Kidney (tissue), 14 donors: ENCODE measurements around the gene HEMK1. TPM values are rescaled to one million over a fixed set of nuclear protein-coding genes. Genes with fewer than 3 reads are reported as not detected.

Source experiments
- DNase-seq, 5 donors: peaks; one replicate each; pipeline ENCODE4 v3.0.0-alpha.2; 2013 to 2020
- FAIRE-seq: peaks from 2 replicates; lab custom pipeline; 2012; peaks lifted over from hg19 to GRCh38; lab: Jason Lieb, UNC
- H3K27ac ChIP-seq, 2 donors: one replicate each; pipeline ENCODE4 v1.7.0; 2013; ENCODE audit warnings: low read depth in 2 of 2, low read length in 2 of 2, inconsistent platforms in 1 of 2
- H3K27me3 ChIP-seq: one replicate; pipeline ENCODE4 v1.7.1; 2013; ENCODE audit warnings: low read length, inconsistent platforms; ENCODE audit not compliant: control insufficient read depth, insufficient read depth
- H3K36me3 ChIP-seq, 3 donors: one replicate each; pipeline versions ENCODE4 v1.7.0 to v1.7.1; 2013; ENCODE audit warnings: low read length in 3 of 3, control low read depth in 1 of 3, inconsistent platforms in 1 of 3; ENCODE audit not compliant: insufficient read depth in 3 of 3, control insufficient read depth in 2 of 3
- H3K4me1 ChIP-seq, 3 donors: one replicate each; pipeline versions ENCODE4 v1.7.0 to v1.7.1; 2013; ENCODE audit warnings: low read length in 3 of 3, inconsistent platforms in 1 of 3, low read depth in 1 of 3; ENCODE audit not compliant: control insufficient read depth in 2 of 3, insufficient read depth in 2 of 3
- H3K4me3 ChIP-seq, 3 donors: one replicate each; pipeline versions ENCODE4 v1.7.0 to v1.8.1; 2013; ENCODE audit warnings: low read length in 3 of 3, control low read depth in 1 of 3, inconsistent platforms in 1 of 3
- H3K9ac ChIP-seq, 3 donors: one replicate each; pipeline versions ENCODE4 v1.7.0 to v1.7.1; 2013; ENCODE audit warnings: low read length in 3 of 3, control low read depth in 1 of 3, inconsistent platforms in 1 of 3
- H3K9me3 ChIP-seq, 3 donors: one replicate each; pipeline versions ENCODE4 v1.7.0 to v1.7.1; 2013; ENCODE audit warnings: low read length in 3 of 3, control low read depth in 1 of 3, inconsistent platforms in 1 of 3; ENCODE audit not compliant: control insufficient read depth in 2 of 3, insufficient read depth in 1 of 3
- CTCF ChIP-seq: IDR thresholded peaks from 3 replicates; pipeline ENCODE4 v1.5.1; 2012; ENCODE audit warnings: mild to moderate bottlenecking, moderate library complexity, borderline replicate concordance; ENCODE audit not compliant: insufficient read depth; ENCODE audit errors: extremely low read depth
- intact Hi-C: fragments of 100-400 bp; cut with DNase I; formaldehyde crosslinking; loops from one replicate; pipeline ENCODE4 v1.11.1; 2022
- polyA plus RNA-seq: library from polyadenylated mRNA; stranded (reverse); fragments of 350-450 nt; fragmentation: Illumina TruSeq; extraction: RNeasy Lipid Tissue Mini Kit (QIAGEN cat#74804); gene quantifications from one replicate; pipeline ENCODE4 v1.2.3, GENCODE V29; 2014; ENCODE audit warnings: low read depth, low replicate concordance; ENCODE audit not compliant: insufficient read depth
- total RNA-seq: library from RNA; stranded (reverse); fragmentation: NEBNext Ultra II Directional; extraction: Animal tissue kit (Norgen Biotek cat#: 25700); gene quantifications from one replicate; pipeline ENCODE4 v1.2.1, GENCODE V29; 2021
- donor health status: control.
- donor health status: control.
- donor health status: control.
- donor health status: control.
- donor health status: control.
- donor health status: DM: yes; HTN: yes; CAD: no.
- donor health status: Normal renal cell carcinoma (clear cell type).

The HEMK1 gene
- total and polyA plus RNA-seq, 2 donors from 2014 or later = 25.1 to 30.3 TPM

- Histone ChIP-seq H3K4me1 (peaks cover 0 to 9% (median 8%) of the 10 kb centered on the region in 3 donors), H3K27me3 (no peaks in the 10 kb centered on the region), H3K9me3 (no peaks in the 10 kb centered on the region), H3K36me3 (peaks cover 0 to 39% (median 19%) of the 10 kb centered on the region in 3 donors), H3K9ac (no peak overlapping the region), H3K4me3 (no peak overlapping the region), H3K27ac (no peak overlapping the region)
- DNase-seq (no peak), FAIRE-seq (no peak)
- TF ChIP-seq CTCF = no peak
- intact Hi-C loops = no loop called here
Measured at GRCh38 chr3:50642382-50642781, 73.1 kb downstream of the HEMK1 start.

- Histone ChIP-seq H3K27ac (no peak overlapping the region), H3K27me3 (no peaks in the 10 kb centered on the region), H3K4me3 (no peak overlapping the region), H3K36me3 (peaks cover 0 to 39% (median 21%) of the 10 kb centered on the region in 3 donors), H3K9ac (no peak overlapping the region), H3K4me1 (no peaks in the 10 kb centered on the region), H3K9me3 (no peaks in the 10 kb centered on the region)
- no peak for TF ChIP-seq CTCF
- FAIRE-seq (no peak), DNase-seq (no peak)
- intact Hi-C loops = no loop called here
Measured at GRCh38 chr3:50644561-50644960, 75.2 kb downstream of the HEMK1 start.

GRCh38 chr3:50645378-50645777 is 76.1 kb downstream of the HEMK1 start:
- no peak for TF ChIP-seq CTCF
- intact Hi-C loops = no loop called here
- Histone ChIP-seq H3K9ac (no peak overlapping the region), H3K36me3 (peaks cover 0 to 39% (median 21%) of the 10 kb centered on the region in 3 donors), H3K4me1 (no peaks in the 10 kb centered on the region), H3K4me3 (no peak overlapping the region), H3K27ac (no peak overlapping the region), H3K9me3 (no peaks in the 10 kb centered on the region), H3K27me3 (no peaks in the 10 kb centered on the region)
- DNase-seq (no peak), FAIRE-seq (no peak)

Other genes starting within 250 kb of the HEMK1 start
- 142 TPM for gene HYAL2, start 246.8 kb upstream of the HEMK1 start, total RNA-seq
- gene HYAL2, start 246.8 kb upstream of the HEMK1 start, polyA plus RNA-seq = 93.2 TPM
- gene TUSC2, start 241.3 kb upstream of the HEMK1 start, total RNA-seq = 33.6 TPM
- 60.0 TPM for gene TUSC2, start 241.3 kb upstream of the HEMK1 start, polyA plus RNA-seq
- 28.9 TPM for gene RASSF1, start 228.7 kb upstream of the HEMK1 start, total RNA-seq
- gene RASSF1, start 228.7 kb upstream of the HEMK1 start, polyA plus RNA-seq = 19.1 TPM
- gene ZMYND10, start 223.8 kb upstream of the HEMK1 start, total RNA-seq = 14.2 TPM
- 10.0 TPM for gene ZMYND10, start 223.8 kb upstream of the HEMK1 start, polyA plus RNA-seq
- gene NPRL2, start 218.7 kb upstream of the HEMK1 start, total RNA-seq = 23.5 TPM
- 39.8 TPM for gene NPRL2, start 218.7 kb upstream of the HEMK1 start, polyA plus RNA-seq
- gene CYB561D2, start 218.7 kb upstream of the HEMK1 start, total RNA-seq = 28.5 TPM
- gene CYB561D2, start 218.7 kb upstream of the HEMK1 start, polyA plus RNA-seq = 38.8 TPM
- 40.1 TPM for gene TMEM115, start 210.0 kb upstream of the HEMK1 start, total RNA-seq
- gene TMEM115, start 210.0 kb upstream of the HEMK1 start, polyA plus RNA-seq = 54.0 TPM
- 3.6 TPM for gene CACNA2D2, start 65.9 kb upstream of the HEMK1 start, total RNA-seq
- 6.0 TPM for gene CACNA2D2, start 65.9 kb upstream of the HEMK1 start, polyA plus RNA-seq
- 6.2 TPM for gene C3orf18, start 1.8 kb upstream of the HEMK1 start, total RNA-seq
- 14.9 TPM for gene C3orf18, start 1.8 kb upstream of the HEMK1 start, polyA plus RNA-seq
- gene CISH, start 42.3 kb downstream of the HEMK1 start, total RNA-seq = 30.8 TPM
- gene CISH, start 42.3 kb downstream of the HEMK1 start, polyA plus RNA-seq = 59.4 TPM
- gene MAPKAPK3, start 47.6 kb downstream of the HEMK1 start, total RNA-seq = 75.8 TPM
- gene MAPKAPK3, start 47.6 kb downstream of the HEMK1 start, polyA plus RNA-seq = 68.0 TPM
- gene DOCK3, start 105.4 kb downstream of the HEMK1 start, total RNA-seq = 0.54 TPM
- gene DOCK3, start 105.4 kb downstream of the HEMK1 start, polyA plus RNA-seq = 0.49 TPM